WTC11 (cell line): ENCODE results near the gene WDR46. TPM values are rescaled to one million over a fixed set of nuclear protein-coding genes. Genes with fewer than 3 reads are reported as not detected.

Experiments used
- ATAC-seq: fragments of 200-7000 bp; cut with Tn5 transposase; 2 replicates; pipeline ENCODE4 v1.10.0; 2021; ENCODE audit warnings: mild to moderate bottlenecking, moderate library complexity
- CTCF ChIA-PET: fragments of 300-600 bp; sonication (Branson Sonifier 250); formaldehyde crosslinking; loops from one replicate; lab custom pipeline; 2021; ENCODE audit warnings: antibody characterized with exemption; lab: Charles Lee
- POLR2A ChIA-PET: fragments of 350-600 bp; sonication (Branson Sonifier 250); formaldehyde crosslinking; loops from one replicate; lab custom pipeline; 2021; ENCODE audit warnings: antibody characterized with exemption; lab: Charles Lee
- DNase-seq: peaks from one replicate; pipeline ENCODE4 v3.0.0; 2021; ENCODE audit warnings: low spot score
- H3K27ac Mint-ChIP-seq: 2 replicates; pipeline ENCODE4 v1.8.0; 2021; ENCODE audit warnings: mixed read lengths
- H3K27me3 Mint-ChIP-seq: 2 replicates; pipeline ENCODE4 v1.8.0; 2021; ENCODE audit warnings: low read depth, mild to moderate bottlenecking, moderate library complexity, mixed read lengths
- H3K36me3 Mint-ChIP-seq: 2 replicates; pipeline ENCODE4 v1.8.0; 2021; ENCODE audit warnings: mixed read lengths
- H3K4me1 Mint-ChIP-seq: 2 replicates; pipeline ENCODE4 v1.8.0; 2022; ENCODE audit warnings: mixed read lengths
- H3K4me3 Mint-ChIP-seq: 2 replicates; pipeline ENCODE4 v1.8.0; 2021; ENCODE audit warnings: mild to moderate bottlenecking, moderate library complexity, mixed read lengths
- H3K9me3 Mint-ChIP-seq: 2 replicates; pipeline ENCODE4 v1.8.0; 2021; ENCODE audit warnings: mixed read lengths
- AR ChIP-seq: fragments of 250-450 bp; sonication (Bioruptor Pico); IDR thresholded peaks from 2 replicates; pipeline ENCODE4 v1.9.0; 2021; ENCODE audit warnings: mild to moderate bottlenecking
- CREB1 ChIP-seq: sonication (generic); formaldehyde crosslinking; IDR thresholded peaks from 2 replicates; pipeline ENCODE4 v1.8.0; 2023; ENCODE audit warnings: mild to moderate bottlenecking, missing genetic modification reagents
- CREM ChIP-seq: sonication (generic); formaldehyde crosslinking; IDR thresholded peaks from 2 replicates; pipeline ENCODE4 v1.8.1; 2022; ENCODE audit warnings: mild to moderate bottlenecking, missing genetic modification reagents, moderate library complexity
- CTCF ChIP-seq: fragments of 200-600 bp; IDR thresholded peaks from 2 replicates; pipeline ENCODE4 v1.8.0; 2022; ENCODE audit warnings: antibody characterized with exemption
- ERG ChIP-seq: fragments of 250-450 bp; sonication (Bioruptor Pico); IDR thresholded peaks from 2 replicates; pipeline ENCODE4 v1.8.0; 2021; ENCODE audit warnings: mild to moderate bottlenecking
- FOXJ3 ChIP-seq: sonication (generic); formaldehyde crosslinking; IDR thresholded peaks from 2 replicates; pipeline ENCODE4 v1.9.0; 2021; ENCODE audit warnings: missing genetic modification reagents, mild to moderate bottlenecking, borderline replicate concordance
- FOXP1 ChIP-seq: sonication (generic); formaldehyde crosslinking; IDR thresholded peaks from 2 replicates; pipeline ENCODE4 v1.8.0; 2022; ENCODE audit warnings: missing genetic modification reagents, mild to moderate bottlenecking, moderate library complexity, borderline replicate concordance
- NFYB ChIP-seq: sonication (generic); formaldehyde crosslinking; conservative IDR thresholded peaks from 2 replicates; pipeline ENCODE4 v1.8.0; 2022; ENCODE audit warnings: low read depth, missing genetic modification reagents
- PRRX2 ChIP-seq: fragments of 250-450 bp; sonication (Bioruptor Pico); IDR thresholded peaks from 2 replicates; pipeline ENCODE4 v1.8.0; 2021; ENCODE audit warnings: mild to moderate bottlenecking
- SMAD3 ChIP-seq: sonication (generic); formaldehyde crosslinking; IDR thresholded peaks from 2 replicates; pipeline ENCODE4 v1.8.0; 2022; ENCODE audit warnings: missing genetic modification reagents, mild to moderate bottlenecking, borderline replicate concordance
- TEAD1 ChIP-seq: sonication (generic); formaldehyde crosslinking; IDR thresholded peaks from 2 replicates; pipeline ENCODE4 v1.8.0; 2022; ENCODE audit warnings: mild to moderate bottlenecking, missing genetic modification reagents
- USF2 ChIP-seq: sonication (generic); formaldehyde crosslinking; IDR thresholded peaks from 2 replicates; pipeline ENCODE4 v1.8.1; 2023; ENCODE audit warnings: mild to moderate bottlenecking, missing genetic modification reagents, moderate library complexity
- ZBTB43 ChIP-seq: sonication (generic); formaldehyde crosslinking; IDR thresholded peaks from 2 replicates; pipeline ENCODE4 v1.8.1; 2023; ENCODE audit warnings: mild to moderate bottlenecking, missing genetic modification reagents
- ZNF423 ChIP-seq: fragments of 250-450 bp; sonication (Bioruptor Pico); IDR thresholded peaks from 2 replicates; pipeline ENCODE4 v2.1.2; 2022; ENCODE audit warnings: mild to moderate bottlenecking, moderate library complexity
- ZSCAN18 ChIP-seq: fragments of 250-450 bp; sonication (Bioruptor Pico); IDR thresholded peaks from 2 replicates; pipeline ENCODE4 v2.1.2; 2022; ENCODE audit warnings: mild to moderate bottlenecking, moderate library complexity
- total RNA-seq: library from RNA; stranded (reverse); gene quantifications from 3 replicates; pipeline ENCODE4 v1.2.3, GENCODE V29; 2021
- TF ChIP-seq, protein P1 (sequence below): sonication (generic); formaldehyde crosslinking; IDR thresholded peaks from 2 replicates; pipeline ENCODE4 v1.8.0; 2022; ENCODE audit warnings: mild to moderate bottlenecking, missing genetic modification reagents
- TF ChIP-seq, protein P2 (sequence below): sonication (generic); formaldehyde crosslinking; IDR thresholded peaks from 2 replicates; pipeline ENCODE4 v1.8.1; 2023; ENCODE audit warnings: mild to moderate bottlenecking, moderate library complexity, missing genetic modification reagents
- TF ChIP-seq, protein P3 (sequence below): sonication (generic); formaldehyde crosslinking; IDR thresholded peaks from 2 replicates; pipeline ENCODE4 v1.8.0; 2023; ENCODE audit warnings: mild to moderate bottlenecking, missing genetic modification reagents
- TF ChIP-seq, protein P4 (sequence below): sonication (generic); formaldehyde crosslinking; IDR thresholded peaks from 2 replicates; pipeline ENCODE4 v1.8.0; 2022; ENCODE audit warnings: mild to moderate bottlenecking, missing genetic modification reagents

Gene WDR46
- total RNA-seq, 1 experiment from 2014 or later: 94.5 TPM

DNA sequence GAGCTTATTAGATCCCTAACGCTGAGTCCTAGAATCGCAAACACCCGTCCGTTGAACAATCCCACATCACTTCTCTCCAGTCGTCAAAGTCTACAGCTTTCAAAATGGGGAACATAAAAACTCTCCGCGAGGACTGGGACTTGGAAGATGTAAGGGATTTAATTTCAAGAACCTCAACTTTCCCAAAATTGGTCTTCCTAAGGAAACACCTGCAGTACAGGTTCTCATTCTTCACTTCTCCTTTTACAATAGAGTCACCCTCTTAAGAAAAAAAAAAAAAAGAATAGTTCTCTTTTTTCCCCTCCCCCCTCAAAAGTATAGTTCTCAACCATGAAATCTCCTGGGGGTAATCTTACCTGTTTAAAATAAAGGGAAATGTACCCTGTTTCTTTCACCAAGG is 35.1 kb upstream of the WDR46 start (continued):
- TF ChIP-seq ERG (CRISPR knock-in tag) (no peak), AR (CRISPR knock-in tag) (no peak), PRRX2 (CRISPR knock-in tag) (no peak), FOXJ3 (CRISPR knock-in tag) (no peak), SMAD3 (CRISPR knock-in tag) (no peak), ZNF423 (CRISPR knock-in tag) (no peak), CREB1 (no peak)
- TF ChIP-seq, protein P1, sequence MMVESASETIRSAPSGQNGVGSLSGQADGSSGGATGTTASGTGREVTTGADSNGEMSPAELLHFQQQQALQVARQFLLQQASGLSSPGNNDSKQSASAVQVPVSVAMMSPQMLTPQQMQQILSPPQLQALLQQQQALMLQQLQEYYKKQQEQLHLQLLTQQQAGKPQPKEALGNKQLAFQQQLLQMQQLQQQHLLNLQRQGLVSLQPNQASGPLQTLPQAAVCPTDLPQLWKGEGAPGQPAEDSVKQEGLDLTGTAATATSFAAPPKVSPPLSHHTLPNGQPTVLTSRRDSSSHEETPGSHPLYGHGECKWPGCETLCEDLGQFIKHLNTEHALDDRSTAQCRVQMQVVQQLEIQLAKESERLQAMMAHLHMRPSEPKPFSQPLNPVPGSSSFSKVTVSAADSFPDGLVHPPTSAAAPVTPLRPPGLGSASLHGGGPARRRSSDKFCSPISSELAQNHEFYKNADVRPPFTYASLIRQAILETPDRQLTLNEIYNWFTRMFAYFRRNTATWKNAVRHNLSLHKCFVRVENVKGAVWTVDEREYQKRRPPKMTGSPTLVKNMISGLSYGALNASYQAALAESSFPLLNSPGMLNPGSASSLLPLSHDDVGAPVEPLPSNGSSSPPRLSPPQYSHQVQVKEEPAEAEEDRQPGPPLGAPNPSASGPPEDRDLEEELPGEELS: no peak

GRCh38 chr6:33323623-33323948 is 34.5 kb upstream of the WDR46 start:
- ChIA-PET CTCF (interaction anchor here (0.9 kb wide), 1 partner anchor 87 kb away, joined by 3 read pairs; the partner anchor contains the start of gene PHF1), POLR2A (interaction anchor here (0.7 to 0.9 kb wide), 2 partner anchors 28 to 41 kb away, joined by 3 read pairs; no protein-coding TSS in a partner anchor)
- H3K27ac Mint-ChIP-seq: peak overlapping the region; percentile 94
- ATAC-seq: no peak
- H3K36me3 Mint-ChIP-seq: peaks cover 19% of the 10 kb centered on the region
- H3K4me3 Mint-ChIP-seq: peak overlapping the region; percentile 91
- H3K27me3 Mint-ChIP-seq: no peaks in the 10 kb centered on the region
- DNase-seq: no peak
- peaks cover 49% of the 10 kb centered on the region for H3K4me1 Mint-ChIP-seq
- H3K9me3 Mint-ChIP-seq: no peaks in the 10 kb centered on the region
- TF ChIP-seq USF2 (CRISPR knock-in tag) (no peak), TEAD1 (no peak), ZBTB43 (CRISPR knock-in tag) (no peak), FOXP1 (no peak), NFYB (CRISPR knock-in tag) (no peak), ZNF423 (CRISPR knock-in tag) (peak; percentile 12; the same call in 1 of the 2 replicates), CREM (CRISPR knock-in tag) (no peak), ZSCAN18 (CRISPR knock-in tag) (no peak), CTCF (no peak)
- TF ChIP-seq, protein P2, sequence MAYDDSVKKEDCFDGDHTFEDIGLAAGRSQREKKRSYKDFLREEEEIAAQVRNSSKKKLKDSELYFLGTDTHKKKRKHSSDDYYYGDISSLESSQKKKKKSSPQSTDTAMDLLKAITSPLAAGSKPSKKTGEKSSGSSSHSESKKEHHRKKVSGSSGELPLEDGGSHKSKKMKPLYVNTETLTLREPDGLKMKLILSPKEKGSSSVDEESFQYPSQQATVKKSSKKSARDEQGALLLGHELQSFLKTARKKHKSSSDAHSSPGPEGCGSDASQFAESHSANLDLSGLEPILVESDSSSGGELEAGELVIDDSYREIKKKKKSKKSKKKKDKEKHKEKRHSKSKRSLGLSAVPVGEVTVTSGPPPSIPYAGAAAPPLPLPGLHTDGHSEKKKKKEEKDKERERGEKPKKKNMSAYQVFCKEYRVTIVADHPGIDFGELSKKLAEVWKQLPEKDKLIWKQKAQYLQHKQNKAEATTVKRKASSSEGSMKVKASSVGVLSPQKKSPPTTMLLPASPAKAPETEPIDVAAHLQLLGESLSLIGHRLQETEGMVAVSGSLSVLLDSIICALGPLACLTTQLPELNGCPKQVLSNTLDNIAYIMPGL: no peak
- TF ChIP-seq, protein P3, sequence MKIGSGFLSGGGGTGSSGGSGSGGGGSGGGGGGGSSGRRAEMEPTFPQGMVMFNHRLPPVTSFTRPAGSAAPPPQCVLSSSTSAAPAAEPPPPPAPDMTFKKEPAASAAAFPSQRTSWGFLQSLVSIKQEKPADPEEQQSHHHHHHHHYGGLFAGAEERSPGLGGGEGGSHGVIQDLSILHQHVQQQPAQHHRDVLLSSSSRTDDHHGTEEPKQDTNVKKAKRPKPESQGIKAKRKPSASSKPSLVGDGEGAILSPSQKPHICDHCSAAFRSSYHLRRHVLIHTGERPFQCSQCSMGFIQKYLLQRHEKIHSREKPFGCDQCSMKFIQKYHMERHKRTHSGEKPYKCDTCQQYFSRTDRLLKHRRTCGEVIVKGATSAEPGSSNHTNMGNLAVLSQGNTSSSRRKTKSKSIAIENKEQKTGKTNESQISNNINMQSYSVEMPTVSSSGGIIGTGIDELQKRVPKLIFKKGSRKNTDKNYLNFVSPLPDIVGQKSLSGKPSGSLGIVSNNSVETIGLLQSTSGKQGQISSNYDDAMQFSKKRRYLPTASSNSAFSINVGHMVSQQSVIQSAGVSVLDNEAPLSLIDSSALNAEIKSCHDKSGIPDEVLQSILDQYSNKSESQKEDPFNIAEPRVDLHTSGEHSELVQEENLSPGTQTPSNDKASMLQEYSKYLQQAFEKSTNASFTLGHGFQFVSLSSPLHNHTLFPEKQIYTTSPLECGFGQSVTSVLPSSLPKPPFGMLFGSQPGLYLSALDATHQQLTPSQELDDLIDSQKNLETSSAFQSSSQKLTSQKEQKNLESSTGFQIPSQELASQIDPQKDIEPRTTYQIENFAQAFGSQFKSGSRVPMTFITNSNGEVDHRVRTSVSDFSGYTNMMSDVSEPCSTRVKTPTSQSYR (CRISPR knock-in tag): 0 out of 2 replicates have a peak, but pooled peaks have one; percentile 9
- TF ChIP-seq, protein P4, sequence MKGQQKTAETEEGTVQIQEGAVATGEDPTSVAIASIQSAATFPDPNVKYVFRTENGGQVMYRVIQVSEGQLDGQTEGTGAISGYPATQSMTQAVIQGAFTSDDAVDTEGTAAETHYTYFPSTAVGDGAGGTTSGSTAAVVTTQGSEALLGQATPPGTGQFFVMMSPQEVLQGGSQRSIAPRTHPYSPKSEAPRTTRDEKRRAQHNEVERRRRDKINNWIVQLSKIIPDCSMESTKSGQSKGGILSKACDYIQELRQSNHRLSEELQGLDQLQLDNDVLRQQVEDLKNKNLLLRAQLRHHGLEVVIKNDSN: no peak
